GM12865 (cell line): ENCODE measurements around the gene CCDC192.

Source experiments
- DNase-seq: peaks from one replicate; pipeline ENCODE4 v3.0.0; 2010; ENCODE audit warnings: low read depth
- H3K4me3 ChIP-seq: 2 replicates; pipeline ENCODE4 v1.5.1; 2011; ENCODE audit warnings: mild to moderate bottlenecking, low read depth, low read length, control low read depth
- TF ChIP-seq, protein P1 (sequence below): IDR thresholded peaks from 2 replicates; pipeline ENCODE4 v1.5.1; 2011; ENCODE audit warnings: low read length, control low read depth, low read depth, inconsistent platforms; ENCODE audit not compliant: insufficient read depth; ENCODE audit errors: missing control alignments

Gene CCDC192

DNA sequence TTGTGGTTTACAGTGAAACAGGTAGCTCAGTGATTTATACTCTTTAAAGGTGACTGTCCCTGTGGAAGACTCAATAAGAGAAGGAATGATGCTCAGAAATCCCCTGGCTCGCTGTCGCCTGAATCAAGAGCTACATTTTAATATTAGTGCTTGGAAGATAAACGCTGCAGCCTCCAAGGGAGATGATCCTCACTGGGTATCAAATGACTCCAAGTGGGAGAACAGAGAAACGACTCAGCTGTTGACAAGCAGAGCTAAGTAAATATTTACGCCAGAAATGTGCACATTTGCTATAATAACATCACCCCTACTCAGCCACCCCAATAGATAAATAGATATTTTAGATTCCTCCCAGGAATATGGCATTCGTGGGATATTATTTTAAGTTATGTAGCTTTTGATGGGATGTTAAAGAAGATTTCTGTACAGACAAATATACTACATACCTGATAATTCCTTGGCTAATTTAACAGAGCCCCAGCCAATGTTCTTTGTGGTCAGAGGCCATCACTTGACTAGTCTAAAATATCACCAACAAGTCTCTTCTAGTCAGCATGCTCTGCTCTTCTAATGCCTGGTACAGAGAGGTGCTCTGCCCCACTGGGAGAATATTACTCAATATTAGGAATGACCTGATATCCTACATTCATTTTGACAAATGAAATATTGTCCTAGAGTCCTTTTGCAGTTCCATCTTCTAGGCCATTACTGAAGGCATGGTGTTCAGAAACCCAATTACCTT lies 18.3 kb upstream of the CCDC192 start:
- DNase-seq: no peak
- TF ChIP-seq, protein P1, sequence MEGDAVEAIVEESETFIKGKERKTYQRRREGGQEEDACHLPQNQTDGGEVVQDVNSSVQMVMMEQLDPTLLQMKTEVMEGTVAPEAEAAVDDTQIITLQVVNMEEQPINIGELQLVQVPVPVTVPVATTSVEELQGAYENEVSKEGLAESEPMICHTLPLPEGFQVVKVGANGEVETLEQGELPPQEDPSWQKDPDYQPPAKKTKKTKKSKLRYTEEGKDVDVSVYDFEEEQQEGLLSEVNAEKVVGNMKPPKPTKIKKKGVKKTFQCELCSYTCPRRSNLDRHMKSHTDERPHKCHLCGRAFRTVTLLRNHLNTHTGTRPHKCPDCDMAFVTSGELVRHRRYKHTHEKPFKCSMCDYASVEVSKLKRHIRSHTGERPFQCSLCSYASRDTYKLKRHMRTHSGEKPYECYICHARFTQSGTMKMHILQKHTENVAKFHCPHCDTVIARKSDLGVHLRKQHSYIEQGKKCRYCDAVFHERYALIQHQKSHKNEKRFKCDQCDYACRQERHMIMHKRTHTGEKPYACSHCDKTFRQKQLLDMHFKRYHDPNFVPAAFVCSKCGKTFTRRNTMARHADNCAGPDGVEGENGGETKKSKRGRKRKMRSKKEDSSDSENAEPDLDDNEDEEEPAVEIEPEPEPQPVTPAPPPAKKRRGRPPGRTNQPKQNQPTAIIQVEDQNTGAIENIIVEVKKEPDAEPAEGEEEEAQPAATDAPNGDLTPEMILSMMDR: no peak
- no peak overlapping the region for H3K4me3 ChIP-seq

DNA sequence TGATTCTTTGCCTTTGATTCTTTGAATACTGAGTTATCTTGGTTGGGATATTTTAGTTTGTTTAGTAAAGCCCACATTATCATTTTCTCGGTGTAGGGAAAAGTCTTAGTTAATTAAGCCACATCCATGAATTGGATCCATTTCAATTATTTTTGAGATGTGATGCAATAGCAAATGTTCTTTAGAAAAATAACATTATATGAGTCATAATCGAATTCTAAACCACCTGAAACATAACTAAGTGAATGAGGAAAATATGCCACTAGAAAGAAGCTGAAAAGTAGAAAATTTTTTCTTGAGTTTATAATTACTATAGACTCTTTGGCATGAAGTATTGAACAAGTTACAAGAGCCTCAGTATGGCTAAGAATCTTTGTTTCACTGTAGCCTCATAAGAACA lies 17.5 kb upstream of the CCDC192 start:
- no peak for DNase-seq
- TF ChIP-seq, protein P1: no peak
- no peak overlapping the region for H3K4me3 ChIP-seq

GRCh38 chr5:127686424-127686823 lies 16.8 kb upstream of the CCDC192 start:
- H3K4me3 ChIP-seq: no peak overlapping the region
- DNase-seq: no peak
- TF ChIP-seq, protein P1: no peak

DNA sequence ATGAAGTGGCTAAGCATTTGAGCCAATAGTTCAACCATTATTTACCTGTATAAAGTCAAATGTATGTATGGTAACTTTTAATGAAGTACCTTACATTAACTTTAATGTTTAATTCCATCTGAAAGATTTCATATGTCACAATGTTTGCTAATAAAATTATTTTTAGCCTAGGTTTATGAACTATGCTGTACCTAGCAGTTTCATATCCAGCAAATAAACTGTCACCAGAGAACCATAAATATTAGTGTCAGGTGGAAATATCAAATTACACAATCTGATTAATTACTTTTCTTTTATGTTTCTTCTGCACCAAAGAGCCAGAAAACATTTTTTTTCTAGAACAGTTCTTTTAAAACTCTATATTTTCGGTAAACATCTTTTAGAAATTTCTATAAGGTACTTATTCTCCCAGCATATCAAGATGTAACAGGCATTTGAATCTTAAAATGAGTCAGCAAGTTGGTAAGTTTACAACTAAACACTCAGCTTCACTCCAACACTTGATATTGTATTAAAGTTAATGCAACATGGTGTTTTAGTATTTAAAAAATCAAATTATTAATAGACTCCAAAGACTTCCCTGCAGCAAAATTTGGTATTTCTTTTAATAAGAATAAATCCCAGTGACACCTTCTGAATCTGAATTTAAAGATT lies 8.5 kb upstream of the CCDC192 start:
- no peak overlapping the region for H3K4me3 ChIP-seq
- DNase-seq: no peak
- TF ChIP-seq, protein P1: no peak

DNA sequence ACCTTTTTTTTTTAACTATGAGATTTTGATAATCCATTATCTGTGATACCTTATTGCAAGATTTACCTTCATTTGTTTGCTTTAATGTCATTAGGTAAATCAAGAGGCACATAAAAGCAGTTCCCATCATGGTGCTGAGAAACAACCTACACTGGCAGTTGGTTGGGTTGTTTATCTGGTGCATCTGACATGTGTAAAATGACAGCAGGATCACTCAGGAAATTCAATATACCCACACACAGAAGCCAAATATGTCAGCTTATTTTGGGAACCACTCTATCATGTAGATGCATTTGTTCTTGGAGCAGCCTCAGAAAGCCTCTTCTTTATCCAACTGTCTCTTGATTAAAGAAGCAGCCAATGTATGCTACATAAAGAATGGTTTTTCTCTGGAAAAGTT lies 7.8 kb upstream of the CCDC192 start:
- no peak for DNase-seq
- no peak overlapping the region for H3K4me3 ChIP-seq
- TF ChIP-seq, protein P1: no peak

- no peak for DNase-seq
- TF ChIP-seq, protein P1: no peak
- no peak overlapping the region for H3K4me3 ChIP-seq
Measured at GRCh38 chr5:127696683-127697082, 6.5 kb upstream of the CCDC192 start.

DNA sequence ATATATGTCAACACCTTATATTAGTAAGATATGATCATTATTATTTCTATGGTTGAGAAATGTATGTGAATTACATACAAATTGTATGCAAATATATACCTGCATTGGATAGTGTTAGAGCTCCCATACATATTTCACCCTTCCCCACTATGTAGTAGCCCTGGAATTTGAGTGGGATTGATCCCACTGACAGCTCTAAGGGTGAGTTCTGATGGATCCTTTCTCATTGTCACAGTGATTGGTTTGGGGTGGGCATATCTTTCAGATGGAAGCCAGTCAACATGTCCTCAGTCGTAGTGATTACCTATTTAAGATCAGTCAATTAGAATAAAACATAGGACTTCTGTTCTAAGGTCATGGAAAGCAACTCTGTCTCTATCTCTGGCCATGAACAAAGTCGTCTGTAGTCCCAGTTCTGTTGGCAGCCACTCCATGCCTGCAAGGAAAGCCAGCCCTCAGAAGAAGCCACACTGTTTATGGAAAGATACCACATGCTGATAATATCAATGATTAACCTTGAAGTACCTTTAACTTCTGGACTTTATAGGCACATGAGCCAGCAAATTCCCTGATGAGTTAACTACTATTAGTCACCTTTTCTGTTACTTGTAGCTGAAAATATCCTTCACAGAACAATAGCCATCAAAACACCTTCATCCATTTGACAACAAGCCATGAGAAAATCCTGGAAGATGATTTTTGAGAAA lies 5.1 kb upstream of the CCDC192 start:
- no peak overlapping the region for H3K4me3 ChIP-seq

More for the DNA sequence above, 5.1 kb upstream of the CCDC192 start:
- no peak for DNase-seq
- TF ChIP-seq, protein P1: no peak
